GM19043 (cell line): ENCODE measurements around the gene CABLES1.
"Not testable (repeated sequence)": the region's sequence is repeated elsewhere in the genome, so short reads cannot be mapped to it uniquely, and the experiment has no call there.

Source experiments
- ATAC-seq: cut with Tn5 transposase; IDR thresholded peaks from one replicate; pipeline ENCODE4 v1.9.1; 2021; ENCODE audit warnings: low read depth; ENCODE audit not compliant: unreplicated experiment

Gene CABLES1

GRCh38 chr18:23108496-23108895, 26.8 kb upstream of the CABLES1 start:
- no peak for ATAC-seq

- ATAC-seq, result not testable (repeated sequence)
These were observed 26.1 kb upstream of the CABLES1 start for GRCh38 chr18:23109163-23109562.

- ATAC-seq, result no peak
These were observed 21.7 kb upstream of the CABLES1 start for GRCh38 chr18:23113576-23113975.

- no peak for ATAC-seq
These were observed 21.0 kb upstream of the CABLES1 start for GRCh38 chr18:23114171-23114881.

- no peak for ATAC-seq
These were observed 20.4 kb upstream of the CABLES1 start for GRCh38 chr18:23114911-23115310.

- ATAC-seq, result no peak
These were observed 19.6 kb upstream of the CABLES1 start for GRCh38 chr18:23115683-23116096.

GRCh38 chr18:23121133-23121532, 14.2 kb upstream of the CABLES1 start:
- ATAC-seq, result no peak

GRCh38 chr18:23122334-23123229, 12.7 kb upstream of the CABLES1 start:
- no peak for ATAC-seq

GRCh38 chr18:23126376-23127056, 8.8 kb upstream of the CABLES1 start:
- no peak for ATAC-seq

- no peak for ATAC-seq
These were observed 8.2 kb upstream of the CABLES1 start for GRCh38 chr18:23127090-23127489.

- ATAC-seq, result no peak
These were observed 5.8 kb upstream of the CABLES1 start for GRCh38 chr18:23129355-23130002.

- no peak for ATAC-seq
These were observed 3.5 kb upstream of the CABLES1 start for GRCh38 chr18:23131693-23132319.

- peak; percentile 50 for ATAC-seq
These were observed 1.2 kb upstream of the CABLES1 start for GRCh38 chr18:23133860-23134779.

- no peak for ATAC-seq
These were observed 453 bp downstream of the CABLES1 start for GRCh38 chr18:23135550-23136325.

- ATAC-seq, result no peak
These were observed 1.2 kb downstream of the CABLES1 start for GRCh38 chr18:23136326-23137096.

GRCh38 chr18:23137097-23137635, 1.9 kb downstream of the CABLES1 start:
- ATAC-seq, result no peak

- no peak for ATAC-seq
These were observed 2.5 kb downstream of the CABLES1 start for GRCh38 chr18:23137788-23138216.
